MV-4-11 (cell line): ENCODE data around the gene DBET.
"Not testable (repeated sequence)": the region's sequence is repeated elsewhere in the genome, so short reads cannot be mapped to it uniquely, and the experiment has no call there.

Source experiments
- DNase-seq: peaks from one replicate; lab custom pipeline; 2025; lab: John Stamatoyannopoulos, UW

DBET gene

GRCh38 chr4:190049378-190050239, 14.7 kb upstream of the DBET start:
- not testable (repeated sequence) for DNase-seq

GRCh38 chr4:190058997-190059396, 5.3 kb upstream of the DBET start:
- not testable (repeated sequence) for DNase-seq

- not testable (repeated sequence) for DNase-seq
Observed at GRCh38 chr4:190064805-190065204, 503 bp downstream of the DBET start.

- not testable (repeated sequence) for DNase-seq
Observed at GRCh38 chr4:190068351-190068750, 4.0 kb downstream of the DBET start.

- not testable (repeated sequence) for DNase-seq
Observed at GRCh38 chr4:190093052-190093451, 28.8 kb downstream of the DBET start.

- not testable (repeated sequence) for DNase-seq
Observed at GRCh38 chr4:190094031-190094430, 29.7 kb downstream of the DBET start.

- not testable (repeated sequence) for DNase-seq
Observed at GRCh38 chr4:190095335-190095734, 31.0 kb downstream of the DBET start.

GRCh38 chr4:190099605-190100004, 35.3 kb downstream of the DBET start:
- not testable (repeated sequence) for DNase-seq

- not testable (repeated sequence) for DNase-seq
Observed at GRCh38 chr4:190101525-190101924, 37.2 kb downstream of the DBET start.

- not testable (repeated sequence) for DNase-seq
Observed at GRCh38 chr4:190106191-190106590, 41.9 kb downstream of the DBET start.

- DNase-seq = not testable (repeated sequence)
Observed at GRCh38 chr4:190106611-190107480, 42.5 kb downstream of the DBET start.

GRCh38 chr4:190107766-190108485, 43.6 kb downstream of the DBET start:
- DNase-seq = not testable (repeated sequence)

- not testable (repeated sequence) for DNase-seq
Observed at GRCh38 chr4:190108756-190109155, 44.5 kb downstream of the DBET start.

- DNase-seq = not testable (repeated sequence)
Observed at GRCh38 chr4:190109390-190110011, 45.2 kb downstream of the DBET start.

GRCh38 chr4:190110033-190110432, 45.7 kb downstream of the DBET start:
- not testable (repeated sequence) for DNase-seq

GRCh38 chr4:190110570-190111295, 46.4 kb downstream of the DBET start:
- DNase-seq = not testable (repeated sequence)

- not testable (repeated sequence) for DNase-seq
Observed at GRCh38 chr4:190112879-190113278, 48.6 kb downstream of the DBET start.

GRCh38 chr4:190114991-190115390, 50.7 kb downstream of the DBET start:
- DNase-seq = not testable (repeated sequence)
